Endometrial microvascular endothelial cells (primary cell): ENCODE measurements around the gene ATP8B1. TPM values are rescaled to one million over a fixed set of nuclear protein-coding genes. Genes with fewer than 3 reads are reported as not detected.

Source experiments
- in situ Hi-C: cut with HindIII; loops from 2 replicates; pipeline ENCODE4 v1.10.0; 2017; ENCODE audit warnings: low sequenced_read_pairs, low pct_unique_long_range_greater_than_20kb; ENCODE audit errors: inconsistent ontology term
- total RNA-seq: library from RNA; depleted of rRNA; stranded (reverse); fragments of >200 nt; gene quantifications from one replicate; pipeline ENCODE4 v1.2.3, GENCODE V29; 2015; ENCODE audit errors: inconsistent ontology term

ATP8B1 gene
- total RNA-seq, 1 donor from 2014 or later: 43.6 TPM

DNA sequence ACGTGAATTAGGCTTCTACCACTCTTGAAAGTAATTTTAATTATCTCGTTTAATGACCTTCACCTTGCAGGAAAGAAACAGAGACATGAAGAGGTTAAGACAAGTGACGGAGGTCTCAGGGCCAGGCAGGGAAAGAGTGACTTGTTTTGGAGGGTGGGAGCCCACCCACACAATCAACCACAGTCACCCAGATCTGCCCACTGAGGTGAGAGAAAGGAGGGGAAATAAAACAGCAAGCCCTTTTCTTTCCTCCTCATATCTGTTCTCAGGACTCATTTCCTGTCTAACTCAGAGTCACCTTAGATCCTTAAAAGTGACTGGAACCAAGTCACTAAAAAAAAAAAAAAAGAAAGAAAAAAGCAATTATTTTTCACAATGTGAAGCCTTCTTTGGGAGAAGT lies 26.8 kb downstream of the ATP8B1 start:
- in situ Hi-C loops: no loop called here

- in situ Hi-C loops: no loop called here
Measured at GRCh38 chr18:57775937-57776336, 27.2 kb downstream of the ATP8B1 start.

- in situ Hi-C loops: no loop called here
Measured at GRCh38 chr18:57772387-57772799, 30.7 kb downstream of the ATP8B1 start.

- in situ Hi-C loops: no loop called here
Measured at GRCh38 chr18:57771626-57772025, 31.5 kb downstream of the ATP8B1 start.

DNA sequence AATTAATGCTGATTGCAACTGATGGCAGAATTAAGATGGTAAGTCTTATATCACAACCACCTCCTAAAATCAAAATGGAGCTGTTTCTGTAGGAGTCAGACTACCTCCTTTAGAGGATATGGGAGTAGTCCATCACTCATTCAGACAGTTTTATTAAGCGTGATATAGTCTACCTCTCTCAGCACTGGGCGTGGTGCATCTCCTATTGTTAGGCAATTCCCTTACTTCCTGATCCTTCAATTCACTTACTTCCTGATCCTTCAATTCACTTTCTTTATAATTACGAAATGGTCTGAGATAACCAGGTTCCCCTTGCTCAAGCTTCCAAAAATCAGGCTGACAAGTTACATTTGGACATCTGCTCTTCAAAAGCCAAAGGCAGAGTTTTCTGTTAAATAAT lies 31.9 kb downstream of the ATP8B1 start:
- in situ Hi-C loops: no loop called here

- in situ Hi-C loops: no loop called here
Measured at GRCh38 chr18:57768537-57769326, 34.4 kb downstream of the ATP8B1 start.

- in situ Hi-C loops: no loop called here
Measured at GRCh38 chr18:57767259-57768050, 35.7 kb downstream of the ATP8B1 start.

DNA sequence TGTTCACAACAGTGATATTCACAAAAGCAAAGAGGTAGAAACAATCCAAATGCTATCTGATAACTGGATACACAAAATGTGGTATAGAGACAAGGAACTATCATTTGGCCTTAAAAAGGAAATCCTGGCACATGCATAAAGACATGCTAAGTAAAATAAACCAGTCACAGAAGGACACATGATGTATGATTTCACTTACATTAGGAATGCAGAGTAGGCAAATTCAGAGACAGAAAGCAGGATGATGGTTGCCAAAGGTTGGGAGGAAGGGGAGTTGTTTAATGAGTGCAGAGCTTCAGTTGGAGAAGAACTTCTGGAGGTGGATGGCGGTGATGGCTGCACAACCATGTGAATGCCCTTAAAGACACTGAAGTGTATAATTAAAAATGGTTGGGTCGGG lies 38.1 kb downstream of the ATP8B1 start:
- in situ Hi-C loops: no loop called here

DNA sequence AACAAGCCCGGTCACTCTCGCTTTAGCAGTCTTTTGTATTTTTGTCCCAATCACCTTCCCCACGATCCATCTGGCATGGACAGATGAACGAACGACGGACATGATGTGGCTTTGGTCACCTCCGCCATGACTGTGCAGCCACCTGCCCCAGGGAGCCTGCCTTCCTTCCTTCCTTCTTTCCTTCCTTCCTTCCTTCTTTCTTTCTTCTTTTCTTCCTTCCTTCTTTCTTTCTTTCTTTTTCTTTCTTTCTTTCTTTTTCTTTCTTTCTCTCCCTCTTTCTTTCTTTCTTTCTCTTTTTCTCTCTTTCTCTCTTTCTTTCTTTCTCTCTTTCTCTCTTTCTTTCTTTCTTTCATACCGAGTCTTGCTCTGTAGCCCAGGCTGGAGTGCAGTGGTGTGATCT lies 39.0 kb downstream of the ATP8B1 start:
- in situ Hi-C loops: no loop called here

- in situ Hi-C loops: no loop called here
Measured at GRCh38 chr18:57762686-57763085, 40.4 kb downstream of the ATP8B1 start.

- in situ Hi-C loops: no loop called here
Measured at GRCh38 chr18:57759650-57760049, 43.5 kb downstream of the ATP8B1 start.

DNA sequence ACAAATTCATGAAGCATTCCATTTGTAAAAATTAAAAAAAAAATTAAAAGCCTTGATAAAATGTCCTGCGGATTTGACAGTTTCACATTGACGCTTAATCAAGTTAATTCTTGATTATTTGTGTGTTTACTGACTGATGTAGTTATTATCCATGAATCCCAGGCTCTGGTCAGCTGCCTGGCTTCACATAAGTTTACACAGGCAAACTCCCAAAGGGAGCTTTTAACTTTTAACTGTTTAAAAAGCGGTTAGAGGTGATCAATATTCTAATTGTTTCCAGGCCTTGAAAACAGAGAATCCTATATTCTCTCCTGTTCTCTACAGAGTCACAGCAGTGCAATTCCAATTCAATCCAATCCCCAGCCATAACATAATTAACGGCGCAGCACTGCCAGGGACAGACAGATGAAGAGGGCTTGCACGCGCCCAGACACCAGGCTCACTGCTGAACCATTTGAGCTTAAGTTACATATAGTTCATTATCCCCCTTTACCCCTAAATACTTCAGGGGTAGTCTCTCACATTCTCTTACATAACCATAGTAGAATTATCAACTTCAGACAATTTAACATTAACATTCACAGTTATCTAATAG lies 47.5 kb downstream of the ATP8B1 start:
- in situ Hi-C loops: no loop called here

- in situ Hi-C loops: no loop called here
Measured at GRCh38 chr18:57754577-57755338, 48.4 kb downstream of the ATP8B1 start.

DNA sequence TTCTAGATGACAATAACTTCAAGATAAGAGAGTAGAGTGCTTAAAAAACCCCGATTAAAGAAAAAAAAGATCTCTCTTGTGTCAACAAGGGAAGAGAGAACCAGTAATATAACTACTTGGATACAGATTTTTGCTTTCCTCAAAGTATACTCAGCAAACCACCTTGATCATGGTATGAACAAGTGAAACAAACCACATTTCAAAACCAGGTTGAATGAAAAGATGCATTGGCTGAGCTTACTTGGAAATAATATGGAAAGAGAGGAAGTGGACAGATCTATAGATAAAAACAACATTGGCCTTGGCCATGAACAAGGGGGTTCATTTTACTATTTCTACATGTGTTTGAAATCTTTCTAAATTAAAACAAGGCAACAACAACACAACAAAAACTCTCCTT lies 50.1 kb downstream of the ATP8B1 start:
- in situ Hi-C loops: no loop called here

DNA sequence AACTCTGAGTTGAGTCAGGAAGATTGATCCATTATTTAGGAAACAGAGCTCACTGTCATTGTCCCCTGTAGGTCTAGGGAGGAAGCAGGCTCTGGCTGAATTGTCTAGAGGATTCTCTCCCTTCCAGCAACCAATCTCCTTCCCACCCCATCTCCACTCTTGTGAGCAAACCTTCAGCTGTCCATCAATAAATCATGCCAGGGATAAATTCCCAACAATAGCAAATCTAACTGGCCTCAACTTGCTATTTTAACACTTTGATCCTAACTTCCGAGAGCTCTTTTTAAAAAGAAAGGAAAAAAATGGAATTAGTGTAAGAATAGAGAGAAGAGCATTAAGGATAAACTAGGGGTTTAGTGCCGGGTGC lies 53.5 kb downstream of the ATP8B1 start:
- in situ Hi-C loops: no loop called here

GRCh38 chr18:57748770-57749603 lies 54.1 kb downstream of the ATP8B1 start:
- in situ Hi-C loops: no loop called here

DNA sequence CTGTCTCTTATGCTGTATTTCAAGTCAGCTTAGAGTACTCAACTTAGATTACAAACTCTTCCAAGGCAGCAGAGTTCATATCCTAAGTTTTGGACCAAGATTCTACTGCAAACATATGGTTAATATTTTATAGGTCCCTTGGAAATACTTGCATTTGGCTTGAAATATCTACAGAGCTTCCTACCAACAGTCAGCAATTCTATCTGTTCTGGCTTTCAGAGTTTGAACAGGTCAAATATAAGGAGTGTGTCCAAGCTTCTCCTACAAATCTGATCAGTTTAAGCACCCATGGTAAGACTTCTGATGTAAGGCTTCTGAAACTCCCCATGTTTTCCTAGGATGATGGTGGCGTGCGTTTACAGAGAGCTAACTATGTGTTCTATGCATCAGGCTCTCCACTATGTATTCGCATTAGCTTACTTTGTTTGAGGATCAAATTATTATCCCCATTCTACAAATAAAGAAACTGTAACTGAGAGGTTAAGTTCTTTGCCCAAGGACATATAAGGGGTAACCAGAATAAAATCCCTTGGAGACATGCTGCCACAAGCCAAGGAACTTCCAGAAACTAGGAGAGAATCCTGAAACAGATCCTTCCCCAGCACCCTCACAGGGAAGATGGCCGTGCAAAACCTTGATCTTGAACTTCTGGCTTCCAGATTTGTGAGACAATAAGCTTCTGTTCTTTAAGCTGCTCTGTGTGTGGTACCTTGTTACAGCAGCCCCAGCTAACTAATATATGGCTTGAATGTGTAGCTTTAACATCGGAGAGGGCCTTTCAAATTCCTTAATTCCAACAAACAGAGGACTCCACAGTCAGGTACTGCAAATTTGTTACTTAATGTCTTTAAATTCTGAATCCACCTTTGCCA lies 55.1 kb downstream of the ATP8B1 start:
- in situ Hi-C loops: no loop called here
